MM.1S (cell line): ENCODE measurements around the gene HBQ1.

ENCODE experiments used
- CTCF ChIP-seq: fragments of 300-600 bp; sonication (generic); IDR thresholded peaks from 2 replicates; pipeline ENCODE4 v1.5.1; 2016; ENCODE audit warnings: antibody characterized with exemption, low read length, mixed read lengths
- EZH2 ChIP-seq: fragments of 300-600 bp; sonication (generic); optimal IDR thresholded peaks from 2 replicates; pipeline ENCODE3; 2017; ENCODE audit warnings: low read depth, mild to moderate bottlenecking, antibody characterized with exemption, low read length, mixed read lengths
- EZH2phosphoT487 ChIP-seq: fragments of 300-600 bp; sonication (generic); IDR thresholded peaks from 2 replicates; pipeline ENCODE4 v1.6.1; 2018; ENCODE audit warnings: antibody characterized with exemption, low read length

GRCh38 chr16:166375-167121, 13.7 kb upstream of the HBQ1 start:
- no peak for TF ChIP-seq EZH2phosphoT487
- no peak for TF ChIP-seq CTCF
- no peak for TF ChIP-seq EZH2
